SIG-M5 (cell line): ENCODE measurements around the gene TM2D3.

Experiments used
- DNase-seq: peaks from one replicate; lab custom pipeline; 2025; lab: John Stamatoyannopoulos, UW

Gene TM2D3

GRCh38 chr15:101652098-101652785 is at the start of gene TM2D3:
TM2D3 (minus strand) TSS chr15:101652381; CDS start chr15:101652361, 20 bp downstream.
- peak; percentile 60 for DNase-seq

DNA sequence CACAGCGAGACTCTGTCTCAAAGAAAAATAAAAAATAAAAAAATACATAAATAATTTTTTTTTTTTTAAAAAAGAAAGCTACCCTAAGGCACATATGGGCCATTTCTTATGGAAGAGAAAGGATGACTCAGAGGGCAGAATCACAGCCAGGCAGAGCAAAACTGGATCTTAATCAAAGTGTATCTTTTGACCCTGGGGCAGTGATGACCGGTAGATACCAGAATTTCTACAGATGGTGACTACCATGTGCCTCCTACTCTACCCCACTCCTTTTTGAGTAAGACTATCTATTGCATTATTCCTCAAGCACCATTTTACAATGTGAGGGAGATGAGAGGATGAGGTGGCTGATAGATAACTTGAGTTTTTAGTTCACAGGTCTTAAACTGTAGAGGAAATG is 46.1 kb upstream of the TM2D3 start:
- no peak for DNase-seq

DNA sequence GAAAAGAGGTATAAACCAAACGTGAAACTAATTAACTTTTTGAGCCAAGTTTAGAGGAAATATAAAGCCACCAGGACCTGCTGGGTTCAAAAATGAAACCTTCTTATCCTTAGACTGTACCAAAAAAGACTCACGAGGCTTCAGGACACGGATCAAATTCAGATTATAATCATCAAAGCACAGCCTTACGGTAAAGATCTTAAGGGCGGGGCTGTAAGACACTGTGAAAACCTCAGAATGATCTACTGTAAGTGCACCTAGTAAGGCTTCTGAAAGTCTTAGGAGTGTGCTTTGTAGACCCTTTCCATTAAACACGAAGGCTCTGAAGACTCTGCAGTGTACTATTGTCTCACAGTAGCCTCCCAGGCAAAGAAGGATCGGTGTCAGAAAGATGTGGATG is 45.3 kb upstream of the TM2D3 start:
- no peak for DNase-seq

- DNase-seq = no peak
Measured at GRCh38 chr15:101696829-101697228, 44.6 kb upstream of the TM2D3 start.

- no peak for DNase-seq
Measured at GRCh38 chr15:101694261-101694660, 42.1 kb upstream of the TM2D3 start.

DNA sequence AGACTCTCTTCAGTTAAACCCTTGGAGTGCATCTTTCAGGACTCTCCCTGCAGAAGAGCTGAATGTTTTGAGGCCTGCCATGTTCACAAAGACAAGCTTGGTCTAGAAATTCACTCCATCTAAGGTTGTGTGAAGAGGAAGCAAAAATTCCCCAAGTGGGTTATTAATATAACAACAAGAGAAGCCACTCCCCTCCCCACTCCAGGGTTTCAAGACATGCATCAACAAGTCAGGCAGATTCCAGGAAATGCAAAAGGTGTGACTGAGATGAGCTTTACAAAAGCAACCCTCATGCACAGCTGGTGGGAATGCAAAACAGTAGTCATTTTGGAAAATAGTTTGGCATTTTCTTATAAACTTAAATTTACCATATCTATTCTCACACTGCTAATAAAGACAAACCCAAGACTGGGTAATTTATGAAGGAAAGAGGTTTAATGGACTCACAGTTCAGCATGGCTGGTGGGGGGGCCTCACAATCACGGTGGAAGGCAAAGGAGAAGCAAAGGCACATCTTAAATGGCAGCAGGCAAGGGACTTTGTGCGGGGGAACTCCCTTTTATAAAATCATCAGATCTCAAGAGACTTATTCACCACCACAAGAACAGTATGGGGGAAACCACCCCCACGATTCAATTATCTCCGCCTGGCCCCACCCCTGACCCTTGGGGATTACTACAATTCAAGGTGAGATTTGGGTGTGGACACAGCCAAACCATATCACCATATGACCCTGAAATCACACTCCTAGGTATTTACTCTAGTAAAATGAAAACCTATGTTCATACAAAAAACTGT is 40.8 kb upstream of the TM2D3 start:
- no peak for DNase-seq

DNA sequence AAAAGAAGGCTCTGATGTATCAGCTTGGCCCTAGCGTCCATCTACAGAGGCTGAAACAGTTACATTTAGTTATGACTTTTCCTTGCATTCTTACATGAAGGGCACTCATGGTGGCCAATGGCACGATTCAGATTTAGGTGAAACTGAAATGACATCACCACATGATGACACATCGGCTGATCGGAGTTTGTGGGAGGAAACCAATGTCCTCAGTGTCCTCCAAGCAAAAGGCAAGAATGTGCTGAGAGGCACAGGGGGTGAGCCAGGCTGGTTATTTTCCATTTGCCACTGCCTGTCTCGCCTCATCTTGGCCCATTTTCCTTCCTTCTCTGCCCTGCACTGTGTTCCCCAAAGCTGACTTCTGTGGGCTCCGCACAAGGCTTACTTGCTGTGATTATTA is 37.7 kb upstream of the TM2D3 start:
- no peak for DNase-seq

DNA sequence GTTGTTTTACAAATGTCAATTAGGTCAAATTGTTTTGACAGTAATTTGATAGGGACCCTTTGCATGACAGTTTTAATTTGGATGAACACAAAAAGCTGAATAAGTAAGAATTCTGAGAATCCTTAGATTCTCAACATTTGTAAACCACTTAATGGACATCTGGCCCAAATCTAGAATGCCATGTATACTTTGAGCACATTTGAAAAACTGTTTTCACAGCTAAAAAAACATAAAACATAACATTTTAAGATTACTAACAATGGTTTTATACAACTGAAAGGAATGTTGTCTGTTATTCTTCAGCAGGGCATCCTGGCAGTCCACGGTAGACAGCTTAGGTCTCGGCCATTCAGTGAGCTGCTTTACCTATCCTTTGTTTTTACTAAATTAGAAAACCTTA is 34.5 kb upstream of the TM2D3 start:
- no peak for DNase-seq

- DNase-seq = no peak
Measured at GRCh38 chr15:101684877-101685276, 32.7 kb upstream of the TM2D3 start.

DNA sequence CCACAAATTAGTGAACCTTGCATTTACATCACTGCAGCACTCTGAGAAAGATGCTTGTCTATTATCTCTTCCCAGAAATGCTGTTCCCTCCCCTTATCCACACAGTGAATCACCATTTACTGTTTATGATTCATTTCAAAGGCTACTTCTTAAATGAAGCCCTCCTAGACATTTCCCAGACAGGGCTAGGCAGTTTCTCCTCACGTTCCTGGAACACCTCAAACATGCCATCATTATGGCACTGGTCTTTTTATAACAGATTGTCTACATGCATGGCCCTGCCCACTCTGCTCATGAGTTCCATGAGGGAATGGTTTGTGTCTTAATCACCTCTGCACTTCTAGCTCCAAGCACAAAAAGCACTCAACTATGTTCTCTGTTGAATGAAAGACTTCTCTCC is 32.2 kb upstream of the TM2D3 start:
- DNase-seq = no peak

GRCh38 chr15:101679806-101680205 is 27.6 kb upstream of the TM2D3 start:
- DNase-seq = no peak

DNA sequence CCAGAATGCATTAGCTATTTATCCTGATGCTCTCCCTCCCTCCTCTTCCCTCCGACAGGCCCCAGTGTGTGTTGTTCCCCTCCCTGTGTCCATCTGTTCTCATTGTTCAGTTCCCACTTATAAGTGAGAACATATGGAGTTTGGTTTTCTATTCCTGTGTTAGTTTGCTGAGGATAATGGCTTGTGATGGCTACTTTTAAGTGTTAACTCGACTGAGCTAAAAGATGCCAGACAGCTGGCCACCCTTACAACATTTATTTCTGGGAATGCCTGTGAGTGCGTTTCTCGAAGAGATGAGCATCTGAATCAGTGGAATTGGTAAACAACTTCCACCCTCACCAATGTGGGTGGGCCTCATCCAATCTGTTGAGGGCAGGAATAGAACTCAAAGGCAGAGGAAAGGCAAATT is 24.7 kb upstream of the TM2D3 start:
- no peak for DNase-seq

GRCh38 chr15:101675796-101676582 is 23.8 kb upstream of the TM2D3 start:
- no peak for DNase-seq

GRCh38 chr15:101675015-101675414 is 22.8 kb upstream of the TM2D3 start:
- no peak for DNase-seq

DNA sequence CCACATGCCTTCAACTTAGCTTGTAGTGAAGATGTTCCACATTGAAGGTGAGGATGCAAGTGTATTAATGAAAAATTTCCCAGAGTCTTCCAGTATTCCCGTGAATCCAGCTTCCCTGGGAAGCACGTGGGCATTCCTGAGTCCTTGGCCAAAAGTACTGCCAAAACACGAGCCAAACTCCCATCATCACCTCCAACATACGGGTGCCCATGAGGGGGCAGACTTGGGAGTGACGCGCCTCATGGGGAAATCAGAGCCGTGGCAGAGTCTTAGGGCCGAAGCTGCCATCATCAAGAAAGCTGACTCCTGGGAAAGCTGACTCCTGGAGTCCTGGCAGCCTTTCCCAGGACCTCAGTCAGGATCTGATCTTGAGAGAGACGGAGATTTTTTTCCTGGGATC is 20.1 kb upstream of the TM2D3 start:
- no peak for DNase-seq

GRCh38 chr15:101669744-101670143 is 17.6 kb upstream of the TM2D3 start:
- no peak for DNase-seq

GRCh38 chr15:101667881-101668280 is 15.7 kb upstream of the TM2D3 start:
- no peak for DNase-seq

DNA sequence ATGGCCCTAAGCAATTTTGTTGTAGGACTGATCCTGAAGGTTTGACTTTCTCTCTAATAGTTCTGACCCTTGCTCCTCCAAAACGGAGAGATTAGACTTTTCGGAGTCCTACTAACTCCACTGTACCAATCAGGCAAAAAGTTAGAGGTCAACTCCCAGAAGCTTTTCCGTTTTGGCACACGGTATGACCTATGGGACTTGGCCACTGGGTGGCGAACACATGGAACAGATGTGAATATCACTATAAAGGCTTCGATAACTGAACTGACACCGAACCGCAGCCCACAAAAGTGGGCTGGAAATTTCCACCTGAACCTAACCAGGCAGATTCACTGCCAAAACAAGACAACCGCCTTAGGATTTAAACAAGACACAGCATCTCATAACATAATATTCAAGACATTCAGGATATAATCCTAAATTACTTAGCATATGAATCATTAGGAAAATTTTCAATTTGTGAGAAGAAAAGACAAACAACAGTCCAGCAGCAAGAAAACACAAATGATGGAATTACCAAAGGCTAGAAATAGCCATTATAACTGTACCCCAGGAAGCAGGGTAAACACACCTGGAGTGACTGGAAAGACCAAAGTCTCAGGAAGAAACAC is 12.2 kb upstream of the TM2D3 start:
- no peak for DNase-seq

- DNase-seq = no peak
Measured at GRCh38 chr15:101662203-101662602, 10.0 kb upstream of the TM2D3 start.

DNA sequence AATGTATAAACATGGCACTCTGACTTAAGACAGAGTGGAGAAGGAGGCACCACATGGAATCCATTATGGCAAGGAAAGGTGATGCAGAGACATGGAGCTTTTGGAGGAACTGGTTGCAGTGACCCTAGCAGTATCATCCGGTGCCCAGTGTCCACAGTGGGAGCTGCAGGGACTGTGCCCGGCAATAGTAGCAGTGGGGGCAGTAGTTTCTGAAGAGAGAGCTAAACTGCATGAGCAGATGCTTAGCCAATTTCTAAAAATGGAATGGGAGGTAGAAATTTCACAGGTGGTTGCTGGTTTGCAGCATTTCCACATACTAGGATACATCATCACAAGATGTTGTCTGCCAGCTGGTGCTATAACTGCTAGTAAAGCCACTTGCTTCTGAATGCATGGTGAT is 7.8 kb upstream of the TM2D3 start:
- no peak for DNase-seq

DNA sequence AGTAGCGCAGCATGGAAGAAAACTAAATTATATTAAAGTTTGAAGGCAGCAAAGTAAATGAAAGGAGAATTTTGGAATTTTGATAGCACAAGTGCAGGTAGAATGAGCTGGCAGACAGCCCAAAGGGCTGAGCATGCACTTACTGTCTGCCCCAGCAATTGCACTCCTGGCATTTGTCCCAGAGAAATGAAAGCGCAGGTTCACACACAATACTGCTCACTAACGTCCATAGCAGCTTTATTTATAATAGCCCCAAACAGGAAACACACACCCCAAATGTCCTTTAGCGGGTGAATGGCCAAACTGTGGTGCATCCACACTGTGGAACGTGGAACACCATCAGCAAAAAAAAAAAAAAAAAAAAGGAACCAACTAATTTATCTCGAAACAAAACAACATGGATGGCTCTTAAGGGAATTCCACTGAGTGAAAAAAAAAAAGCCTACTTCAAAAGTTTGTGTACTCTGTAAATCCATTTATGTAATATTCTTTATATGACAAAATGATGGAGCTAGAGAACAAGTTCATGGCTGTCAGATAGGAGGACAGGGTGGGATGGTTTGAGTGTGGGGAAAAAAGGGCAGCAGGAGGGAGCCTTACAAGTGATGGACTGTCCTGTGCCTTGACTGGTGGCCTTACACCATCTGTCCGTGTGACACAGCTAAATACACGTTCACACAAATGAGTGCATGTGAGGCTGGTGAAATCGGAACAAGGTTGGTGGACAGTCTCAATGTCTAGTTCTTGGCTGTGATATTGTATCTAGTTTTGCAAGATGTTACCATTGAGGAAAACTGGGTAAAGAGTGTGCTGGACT is 6.0 kb upstream of the TM2D3 start:
- no peak for DNase-seq

DNA sequence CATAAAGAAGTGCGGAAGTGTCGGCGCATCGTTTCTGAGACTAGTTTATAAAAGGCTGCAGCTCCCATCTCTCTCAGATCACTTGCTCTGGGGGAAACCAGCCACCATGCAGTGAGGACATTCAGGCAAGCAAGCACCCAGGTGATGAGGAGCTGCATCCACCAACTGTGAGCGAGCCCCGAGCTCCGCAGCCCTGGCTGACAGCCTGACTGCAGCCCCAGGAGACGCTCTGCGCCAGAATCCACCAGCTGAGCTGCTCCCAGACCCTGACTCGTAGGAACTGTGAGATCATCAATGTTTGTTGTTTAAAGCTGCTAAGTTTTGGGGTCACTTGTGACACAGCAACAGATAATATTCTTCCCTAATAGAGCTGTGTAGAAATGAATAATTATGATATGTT is 5.0 kb upstream of the TM2D3 start:
- DNase-seq = no peak
